Measurements from ENCODE around the gene CRB1.

CRB1 gene

DNA sequence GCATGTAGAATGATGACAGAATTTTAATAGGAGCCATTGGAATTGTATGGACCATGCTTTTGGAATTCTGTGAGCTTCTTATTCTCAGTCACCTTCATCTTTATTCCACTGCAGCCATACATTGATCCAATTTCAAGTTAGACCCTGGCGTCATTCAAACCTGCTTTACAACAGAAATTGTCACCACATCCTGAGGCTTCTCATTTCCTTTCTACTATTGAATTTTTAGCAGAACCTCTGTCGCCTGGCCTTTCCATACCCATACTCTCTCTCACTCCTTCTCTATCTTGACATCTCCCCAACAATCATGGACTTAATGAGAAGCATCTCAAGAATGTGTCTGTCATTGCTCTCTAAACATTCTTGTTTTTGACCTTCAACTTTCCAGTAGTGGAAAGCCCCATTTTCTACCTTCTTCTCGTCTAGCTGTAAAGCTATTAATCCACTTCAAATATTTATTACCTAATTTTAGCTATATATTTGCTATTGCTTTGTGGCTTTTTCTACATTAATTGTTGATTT is 74.1 kb downstream of the CRB1 start:
- in situ Hi-C loops (cut with HindIII; ENCODE audit: low sequenced_read_pairs) = no loop called here

DNA sequence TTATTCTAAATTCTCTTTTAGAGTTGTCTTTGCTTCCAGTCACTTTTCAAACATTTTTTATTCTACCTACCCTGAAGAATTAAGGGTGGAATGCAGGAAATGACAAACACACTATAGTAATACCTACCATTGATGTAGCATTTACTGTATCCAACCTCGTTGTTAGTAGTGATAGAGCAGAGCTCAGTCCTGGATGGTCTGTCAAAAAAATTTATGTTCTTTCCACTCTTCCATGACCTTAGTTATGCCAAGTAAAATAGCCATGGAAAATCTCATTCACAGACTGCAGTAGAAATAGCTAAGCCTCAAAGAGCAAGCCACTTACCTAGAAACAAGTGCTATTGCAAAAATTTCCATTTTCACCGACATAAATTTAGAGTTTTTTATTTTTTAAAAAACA is 74.6 kb downstream of the CRB1 start:
- in situ Hi-C loops (cut with HindIII; ENCODE audit: low sequenced_read_pairs) = no loop called here

DNA sequence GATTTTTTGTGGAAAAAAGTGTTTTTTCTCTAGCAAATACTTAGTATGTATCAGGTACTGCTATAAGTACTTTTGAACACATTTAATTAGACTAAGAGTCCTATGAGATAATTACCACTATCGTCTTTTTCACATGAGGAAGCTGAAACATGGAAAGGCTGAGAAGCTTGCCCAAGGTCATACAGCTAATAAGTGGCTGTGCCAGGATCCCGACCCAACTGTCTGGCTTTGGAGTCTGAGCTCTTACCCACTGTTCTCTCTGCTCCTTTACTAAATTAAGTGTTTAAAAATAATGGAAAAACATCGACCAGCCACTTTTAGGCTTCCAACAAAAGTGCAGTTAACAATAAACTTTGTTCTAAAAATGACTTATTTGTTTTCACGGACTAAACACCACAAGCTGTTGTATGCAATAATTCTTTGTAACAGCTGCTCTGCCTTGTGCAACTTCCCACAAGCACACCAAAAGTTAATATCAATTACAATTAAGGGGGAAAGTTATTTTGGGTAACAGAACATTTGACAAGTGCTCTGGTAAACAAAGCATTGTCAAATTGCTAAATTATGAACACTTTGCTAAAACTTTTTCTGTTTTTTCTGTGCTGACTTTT is 75.7 kb downstream of the CRB1 start:
- in situ Hi-C loops (cut with HindIII; ENCODE audit: low sequenced_read_pairs) = no loop called here

DNA sequence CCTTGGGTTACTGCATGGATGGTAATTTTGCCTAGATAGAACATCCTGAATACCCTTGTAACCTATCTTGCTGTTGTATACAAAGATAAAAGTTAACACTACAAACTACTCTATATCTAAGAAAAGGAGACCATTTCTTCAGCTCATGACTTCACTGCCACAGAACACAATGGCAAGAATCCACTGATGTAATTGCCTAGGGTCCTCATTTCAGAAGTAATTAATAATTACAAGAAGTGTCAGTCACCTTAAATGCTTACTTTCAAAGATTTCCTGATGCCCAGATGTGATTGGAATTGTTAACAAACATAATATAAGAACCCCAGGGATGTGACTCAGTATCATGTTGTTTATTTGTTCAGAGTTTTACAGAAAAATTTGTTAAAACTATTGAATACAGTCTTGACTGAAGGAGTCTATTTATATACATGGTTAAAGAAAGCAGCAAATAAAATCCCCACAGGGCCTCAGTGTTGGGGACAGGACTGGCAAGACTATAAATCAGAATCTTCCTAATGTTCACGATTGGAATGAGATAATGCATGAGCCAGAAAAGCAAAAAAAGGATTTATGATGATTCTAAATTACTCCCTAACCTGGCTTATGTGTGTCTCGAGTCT is 83.9 kb downstream of the CRB1 start:
- in situ Hi-C loops (cut with HindIII; ENCODE audit: low sequenced_read_pairs) = no loop called here

GRCh38 chr1:197355248-197355995 is 87.4 kb downstream of the CRB1 start:
- in situ Hi-C loops (cut with HindIII; ENCODE audit: low sequenced_read_pairs) = no loop called here

DNA sequence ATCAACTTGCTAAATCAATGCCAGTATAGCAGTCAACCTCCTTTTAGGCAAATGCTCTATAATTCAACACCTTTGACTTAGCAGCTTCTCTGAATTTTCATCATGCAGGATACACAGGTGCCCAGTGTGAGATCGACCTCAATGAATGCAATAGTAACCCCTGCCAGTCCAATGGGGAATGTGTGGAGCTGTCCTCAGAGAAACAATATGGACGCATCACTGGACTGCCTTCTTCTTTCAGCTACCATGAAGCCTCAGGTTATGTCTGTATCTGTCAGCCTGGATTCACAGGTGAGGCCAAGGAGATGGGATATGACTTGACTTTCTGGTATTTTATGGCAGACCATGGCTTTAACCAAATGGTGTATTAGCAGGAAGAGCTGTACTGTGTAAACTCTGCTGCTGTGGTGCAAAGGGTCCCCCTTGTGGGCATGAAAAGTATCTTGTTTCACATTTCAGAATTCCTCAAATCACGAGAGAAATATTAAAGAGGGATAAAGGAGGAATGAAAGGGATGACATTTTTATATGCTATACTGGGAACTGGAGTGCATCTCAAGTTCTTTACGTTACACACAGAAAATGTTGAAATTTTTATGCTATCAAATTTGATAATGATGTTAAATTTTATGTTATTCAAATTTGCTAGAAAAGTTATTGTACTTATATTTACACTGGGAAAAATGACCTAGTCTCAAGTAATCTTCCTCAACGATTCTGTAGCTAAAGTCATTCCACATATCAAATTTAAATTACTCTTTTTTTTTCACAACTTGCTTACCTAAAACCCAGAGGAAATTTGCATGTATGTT is 88.9 kb downstream of the CRB1 start:
- in situ Hi-C loops (cut with HindIII; ENCODE audit: low sequenced_read_pairs) = no loop called here

- in situ Hi-C loops (cut with HindIII; ENCODE audit: low sequenced_read_pairs) = no loop called here
Measured at GRCh38 chr1:197358959-197359358, 90.9 kb downstream of the CRB1 start.

- in situ Hi-C loops (cut with HindIII; ENCODE audit: low sequenced_read_pairs) = no loop called here
Measured at GRCh38 chr1:197360068-197360467, 92.0 kb downstream of the CRB1 start.

DNA sequence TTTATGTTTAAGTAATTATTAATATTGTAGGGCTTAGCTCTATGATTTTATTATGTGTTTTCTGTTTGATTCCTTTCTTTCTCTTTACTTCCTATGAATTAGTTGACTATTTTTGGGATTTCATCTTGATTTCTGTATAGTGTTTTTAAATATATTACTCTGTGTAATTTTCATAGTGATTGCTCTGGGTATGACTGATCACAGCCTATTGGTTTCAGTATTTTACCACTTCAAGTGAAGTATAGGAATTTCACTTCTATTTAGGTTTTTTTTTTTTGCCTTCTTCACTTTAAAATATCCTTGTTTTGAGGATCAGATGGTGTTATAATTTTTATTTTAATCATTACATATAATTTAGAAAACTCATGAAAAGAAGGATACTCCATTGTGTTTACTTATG is 94.8 kb downstream of the CRB1 start:
- in situ Hi-C loops (cut with HindIII; ENCODE audit: low sequenced_read_pairs) = no loop called here

DNA sequence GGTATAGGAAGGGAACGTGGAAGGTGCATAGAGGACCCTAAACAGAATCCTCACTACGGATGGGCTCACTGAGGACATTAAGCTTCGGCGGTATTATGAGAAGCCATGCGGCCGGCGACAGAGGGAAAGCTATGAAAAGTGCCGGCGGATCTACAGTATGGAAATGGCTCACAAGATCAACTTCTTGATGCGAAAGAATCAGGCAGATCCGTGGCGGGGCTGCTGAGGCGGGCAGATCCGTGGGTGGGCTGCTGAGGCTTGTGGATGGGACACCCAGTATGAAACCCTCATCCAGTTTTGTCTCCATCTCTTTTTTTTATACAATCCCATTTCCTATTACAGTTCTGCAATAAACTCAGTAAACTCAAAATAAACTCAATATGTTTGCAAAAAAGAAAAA is 95.8 kb downstream of the CRB1 start:
- in situ Hi-C loops (cut with HindIII; ENCODE audit: low sequenced_read_pairs) = no loop called here

DNA sequence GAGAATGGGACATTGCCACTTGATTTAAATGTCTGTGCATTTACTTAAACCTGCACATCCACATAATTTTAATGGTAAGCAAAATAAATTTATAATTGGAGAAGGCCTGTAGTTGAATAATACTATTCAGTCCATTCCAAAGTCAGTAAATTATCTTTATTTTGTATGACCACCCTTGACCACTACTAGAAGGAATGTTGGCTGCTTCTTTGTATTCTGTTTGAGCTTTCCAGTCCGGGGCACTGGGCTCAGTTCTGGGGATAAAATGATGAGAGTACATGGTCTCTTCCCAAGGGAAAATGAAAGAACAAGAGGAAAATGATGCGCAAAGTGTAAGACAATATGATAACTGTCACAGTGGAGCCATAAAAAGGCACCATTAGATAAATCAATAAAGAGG is 98.9 kb downstream of the CRB1 start:
- in situ Hi-C loops (cut with HindIII; ENCODE audit: low sequenced_read_pairs) = no loop called here

GRCh38 chr1:197367627-197368026 is 99.6 kb downstream of the CRB1 start:
- in situ Hi-C loops (cut with HindIII; ENCODE audit: low sequenced_read_pairs) = no loop called here

- in situ Hi-C loops (cut with HindIII; ENCODE audit: low sequenced_read_pairs) = no loop called here
Measured at GRCh38 chr1:197374428-197374827, 106.4 kb downstream of the CRB1 start.

GRCh38 chr1:197384471-197384870 is 116.4 kb downstream of the CRB1 start:
- in situ Hi-C loops (cut with HindIII; ENCODE audit: low sequenced_read_pairs) = no loop called here

- in situ Hi-C loops (cut with HindIII; ENCODE audit: low sequenced_read_pairs) = no loop called here
Measured at GRCh38 chr1:197388801-197389200, 120.7 kb downstream of the CRB1 start.

DNA sequence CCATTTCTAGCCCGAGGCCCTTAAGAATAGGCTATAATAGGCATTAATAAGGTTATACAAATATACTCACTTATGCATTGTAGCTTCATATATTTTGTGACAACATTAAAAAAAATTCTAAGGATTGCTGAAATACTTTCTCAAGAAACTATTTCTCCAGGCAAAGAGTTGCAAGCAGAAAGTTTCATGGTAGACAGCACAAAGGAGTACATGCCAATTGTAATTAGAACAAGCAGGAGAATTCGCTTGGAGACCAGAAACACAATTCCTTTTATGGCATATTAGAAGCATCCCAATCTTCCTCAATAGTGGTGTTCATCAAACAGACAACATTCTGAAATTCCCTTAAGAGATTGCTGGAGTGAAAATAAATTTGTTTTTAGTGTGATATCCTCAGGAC is 122.8 kb downstream of the CRB1 start:
- in situ Hi-C loops (cut with HindIII; ENCODE audit: low sequenced_read_pairs) = no loop called here

GRCh38 chr1:197391303-197392226 is 123.5 kb downstream of the CRB1 start:
- in situ Hi-C loops (cut with HindIII; ENCODE audit: low sequenced_read_pairs) = no loop called here

DNA sequence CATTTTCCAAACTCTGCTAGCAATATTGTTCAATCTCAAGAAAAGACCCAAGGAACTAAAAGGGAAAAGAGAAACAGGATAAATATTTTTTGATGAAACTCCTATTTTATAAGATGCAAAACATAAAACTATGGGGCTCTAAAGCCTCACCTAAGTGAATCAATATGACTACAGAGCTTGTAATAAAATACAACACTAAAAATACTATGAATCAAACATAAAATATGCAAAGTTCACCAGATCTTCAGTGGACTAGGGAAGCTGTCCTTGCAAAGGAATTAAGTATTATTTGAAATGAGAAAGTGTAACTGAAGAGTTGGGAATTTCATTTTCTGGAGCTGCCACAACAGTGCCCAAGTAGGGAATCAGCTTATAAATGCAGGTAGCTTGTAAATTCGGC is 124.5 kb downstream of the CRB1 start:
- in situ Hi-C loops (cut with HindIII; ENCODE audit: low sequenced_read_pairs) = no loop called here

DNA sequence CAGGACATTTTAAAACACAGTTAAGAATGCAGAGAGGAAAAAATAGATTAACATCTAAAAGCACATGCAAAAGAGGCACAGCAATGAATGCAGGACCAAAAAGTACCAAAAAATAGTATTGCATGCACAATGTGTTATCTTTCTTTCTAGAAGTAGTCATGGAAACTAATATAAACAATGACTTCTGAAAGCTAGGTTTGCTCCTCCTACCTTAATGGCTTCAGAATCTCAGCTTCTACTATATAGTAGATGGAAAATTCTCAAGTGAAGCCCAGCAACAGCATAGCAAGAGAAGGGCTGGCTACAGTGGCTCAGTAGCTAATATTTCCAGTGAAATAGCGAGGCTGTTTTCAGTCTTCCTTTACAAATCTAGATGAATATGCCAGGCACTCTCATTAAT is 125.1 kb downstream of the CRB1 start:
- in situ Hi-C loops (cut with HindIII; ENCODE audit: low sequenced_read_pairs) = no loop called here

GRCh38 chr1:197393772-197394171 is 125.7 kb downstream of the CRB1 start:
- in situ Hi-C loops (cut with HindIII; ENCODE audit: low sequenced_read_pairs) = no loop called here

All from endothelial cell of hepatic sinusoid (primary cell).